Gastroesophageal sphincter (tissue), 3 donors: ENCODE measurements around the gene SLC17A4.

Source experiments
- CTCF ChIP-seq, 4 experiments: fragments of 200-600 bp in 2 of 4; fragments of 450-650 bp in 2 of 4; sonication (generic) in 1 of 4; IDR thresholded peaks; one replicate each; pipeline ENCODE4 v1.5.1; 2017 to 2019; ENCODE audit warnings: antibody characterized with exemption in 4 of 4, mild to moderate bottlenecking in 2 of 4, moderate library complexity in 2 of 4
- EP300 ChIP-seq: sonication (generic); formaldehyde crosslinking; IDR thresholded peaks from one replicate; pipeline ENCODE4 v1.6.1; 2017; ENCODE audit warnings: antibody characterized with exemption, mild to moderate bottlenecking
- POLR2A ChIP-seq, 2 donors: fragments of 450-650 bp; IDR thresholded peaks; one replicate each; pipeline ENCODE4 v1.6.1; 2017; ENCODE audit warnings: antibody characterized with exemption in 2 of 2, mild to moderate bottlenecking in 2 of 2, moderate library complexity in 1 of 2
- POLR2AphosphoS5 ChIP-seq: sonication (generic); formaldehyde crosslinking; IDR thresholded peaks from one replicate; pipeline ENCODE4 v1.6.1; 2017; ENCODE audit warnings: antibody characterized with exemption

- no peak for TF ChIP-seq CTCF (IDR thresholded peaks at IDR 0.05)
- no peak for TF ChIP-seq POLR2A (IDR thresholded peaks at IDR 0.05)
- TF ChIP-seq POLR2AphosphoS5 = no peak
- TF ChIP-seq EP300 = no peak
Measured at GRCh38 chr6:25748049-25748448, 6.5 kb upstream of the SLC17A4 start.
